Fibroblast of lung (primary cell): ENCODE measurements around the gene REM1.

Source experiments
- EZH2 ChIP-seq: IDR thresholded peaks from 2 replicates; pipeline ENCODE4 v1.5.1; 2012; ENCODE audit warnings: low read length, control low read depth, mild to moderate bottlenecking; ENCODE audit errors: missing control alignments
- TF ChIP-seq, protein P1 (sequence below), 2 donors: IDR thresholded peaks in 1 of 2; conservative IDR thresholded peaks in 1 of 2; 1 replicate in 1 of 2; 2 replicates in 1 of 2; pipeline ENCODE4 v1.5.1; 2011 to 2012; ENCODE audit warnings: low read length in 2 of 2, control low read depth in 1 of 2, inconsistent platforms in 1 of 2, low read depth in 1 of 2, mild to moderate bottlenecking in 1 of 2

DNA sequence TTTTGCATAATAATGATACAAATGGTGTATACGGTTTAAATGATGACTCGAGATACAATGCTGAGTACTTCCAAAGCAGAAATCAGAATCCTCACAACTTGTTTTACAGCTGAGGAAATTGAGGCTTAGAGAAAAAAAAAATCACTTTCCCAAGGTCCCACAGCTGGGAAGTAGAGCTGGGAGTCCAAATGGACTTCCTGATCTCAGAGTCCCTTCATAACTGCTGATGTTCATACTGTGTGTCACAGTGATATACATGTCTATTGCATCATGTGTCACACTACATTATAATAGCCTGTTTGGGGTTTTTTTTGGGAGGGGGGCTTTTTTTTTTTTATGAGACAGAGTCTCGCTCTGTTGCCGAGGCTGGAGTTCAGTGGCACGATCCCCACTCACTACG, 47.6 kb downstream of the REM1 start:
- TF ChIP-seq, protein P1, sequence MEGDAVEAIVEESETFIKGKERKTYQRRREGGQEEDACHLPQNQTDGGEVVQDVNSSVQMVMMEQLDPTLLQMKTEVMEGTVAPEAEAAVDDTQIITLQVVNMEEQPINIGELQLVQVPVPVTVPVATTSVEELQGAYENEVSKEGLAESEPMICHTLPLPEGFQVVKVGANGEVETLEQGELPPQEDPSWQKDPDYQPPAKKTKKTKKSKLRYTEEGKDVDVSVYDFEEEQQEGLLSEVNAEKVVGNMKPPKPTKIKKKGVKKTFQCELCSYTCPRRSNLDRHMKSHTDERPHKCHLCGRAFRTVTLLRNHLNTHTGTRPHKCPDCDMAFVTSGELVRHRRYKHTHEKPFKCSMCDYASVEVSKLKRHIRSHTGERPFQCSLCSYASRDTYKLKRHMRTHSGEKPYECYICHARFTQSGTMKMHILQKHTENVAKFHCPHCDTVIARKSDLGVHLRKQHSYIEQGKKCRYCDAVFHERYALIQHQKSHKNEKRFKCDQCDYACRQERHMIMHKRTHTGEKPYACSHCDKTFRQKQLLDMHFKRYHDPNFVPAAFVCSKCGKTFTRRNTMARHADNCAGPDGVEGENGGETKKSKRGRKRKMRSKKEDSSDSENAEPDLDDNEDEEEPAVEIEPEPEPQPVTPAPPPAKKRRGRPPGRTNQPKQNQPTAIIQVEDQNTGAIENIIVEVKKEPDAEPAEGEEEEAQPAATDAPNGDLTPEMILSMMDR (conservative IDR thresholded peaks at IDR 0.05 in 1 of 2, IDR thresholded peaks at IDR 0.05 in 1 of 2; ENCODE audit: low read depth in 1 of 2, low read length in 2 of 2): no peak
- no peak for TF ChIP-seq EZH2
